HAP-1 (cell line): ENCODE results near the gene SLC17A1.
A peak's percentile ranks its signal among the peaks of the same experiment; 100 is the strongest.

Experiments
- DNase-seq, 2 experiments: peaks; one replicate each; pipeline ENCODE4 v3.0.0-alpha.2; 2016 to 2020; ENCODE audit warnings: low spot score in 2 of 2
- H3K27me3 ChIP-seq: fragments of 250-450 bp; sonication (Bioruptor Pico); 2 replicates; pipeline ENCODE4 v1.5.1; 2020; ENCODE audit warnings: low read depth, mild to moderate bottlenecking, moderate library complexity
- H3K36me3 ChIP-seq: fragments of 250-450 bp; sonication (Bioruptor Pico); replicated peaks from 2 replicates; pipeline ENCODE4 v1.5.1; 2020; ENCODE audit warnings: mild to moderate bottlenecking
- H3K4me1 ChIP-seq: fragments of 250-450 bp; sonication (Bioruptor Pico); 2 replicates; pipeline ENCODE4 v1.5.1; 2020; ENCODE audit warnings: mild to moderate bottlenecking
- H3K4me3 ChIP-seq: fragments of 250-450 bp; sonication (Bioruptor Pico); 2 replicates; pipeline ENCODE4 v1.5.1; 2020; ENCODE audit warnings: mild to moderate bottlenecking, moderate library complexity
- H3K9me3 ChIP-seq: fragments of 250-450 bp; sonication (Bioruptor Pico); 2 replicates; pipeline ENCODE4 v1.5.1; 2020; ENCODE audit warnings: mild to moderate bottlenecking, moderate library complexity
- in situ Hi-C: fragments of 300-500 bp; cut with MboI; formaldehyde crosslinking; loops from 3 replicates; pipeline ENCODE4 v1.14.3; 2020; ENCODE audit warnings: low sequenced_read_pairs, inconsistent platforms, mixed read lengths

SLC17A1 gene

DNA sequence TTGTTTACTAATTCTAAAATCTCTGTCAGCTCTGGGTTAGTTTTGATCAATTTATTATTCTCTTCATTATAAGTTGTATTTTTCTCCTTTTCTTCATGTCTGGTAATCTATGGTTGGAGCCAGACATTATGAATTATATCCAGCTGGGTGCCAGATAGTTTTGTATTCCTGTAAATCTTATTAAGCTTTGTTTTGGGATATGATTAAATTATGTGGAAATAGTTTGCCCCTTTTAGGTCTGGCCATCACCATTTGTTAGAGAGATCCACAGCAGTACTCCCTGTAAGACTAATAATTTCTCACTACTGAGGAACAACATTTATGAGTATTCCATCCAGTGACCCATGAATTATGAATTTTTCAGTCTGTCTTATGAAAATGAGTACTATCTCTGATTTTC, 20.9 kb upstream of the SLC17A1 start:
- Histone ChIP-seq H3K4me1 (no peaks in the 10 kb centered on the region), H3K4me3 (no peak overlapping the region), H3K27me3 (peaks cover 4% of the 10 kb centered on the region; the same call in 1 of the 2 replicates), H3K36me3 (no peaks in the 10 kb centered on the region), H3K9me3 (no peaks in the 10 kb centered on the region)
- no peak for DNase-seq
- in situ Hi-C loops, result no loop called here

DNA sequence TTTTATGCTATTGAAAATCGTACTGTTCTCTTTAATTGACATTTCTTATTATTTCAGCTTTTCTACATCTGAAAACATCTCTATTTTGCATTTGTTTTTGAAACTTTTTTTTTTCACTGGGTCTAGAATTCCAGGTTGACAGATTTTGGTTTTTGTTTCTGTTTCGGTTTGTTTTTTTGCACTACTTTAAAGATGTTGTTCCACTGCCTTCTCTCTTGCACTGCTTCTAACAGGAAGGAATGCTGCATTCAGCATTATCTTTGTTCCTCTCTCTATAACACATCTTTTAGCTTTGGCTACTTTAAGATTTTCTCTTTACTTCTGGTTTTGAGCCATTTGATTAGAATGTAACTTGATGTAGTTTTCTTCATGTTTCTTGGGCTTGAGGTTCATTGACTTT, 20.1 kb upstream of the SLC17A1 start:
- H3K9me3 ChIP-seq, result no peaks in the 10 kb centered on the region
- no peaks in the 10 kb centered on the region for H3K4me1 ChIP-seq
- DNase-seq, result no peak
- H3K36me3 ChIP-seq, result no peaks in the 10 kb centered on the region
- H3K27me3 ChIP-seq, result peaks cover 4% of the 10 kb centered on the region; the same call in 1 of the 2 replicates
- no peak overlapping the region for H3K4me3 ChIP-seq
- in situ Hi-C loops, result no loop called here

DNA sequence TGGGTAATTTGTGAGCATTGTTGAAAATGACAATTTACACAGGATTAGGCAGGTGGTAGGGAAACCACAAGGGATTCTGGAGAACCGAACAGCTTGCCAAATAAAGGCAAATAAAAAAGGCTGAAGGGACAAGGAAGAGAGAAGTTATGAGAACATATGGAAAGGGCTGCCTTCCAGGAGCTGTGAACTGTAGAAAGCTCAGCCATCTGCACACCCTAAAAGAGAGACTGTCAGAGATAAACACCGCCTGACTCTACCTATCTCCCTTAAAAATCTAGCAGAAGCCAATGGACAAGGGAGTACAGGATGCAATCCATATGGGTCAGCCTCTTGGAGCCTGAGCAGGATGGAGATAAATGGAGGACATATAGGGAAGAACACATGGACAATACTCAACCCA, 12.7 kb upstream of the SLC17A1 start:
- no peak overlapping the region for H3K4me3 ChIP-seq

GRCh38 chr6:25842526-25842925, 10.7 kb upstream of the SLC17A1 start:
- Histone ChIP-seq H3K4me1 (no peaks in the 10 kb centered on the region), H3K4me3 (no peak overlapping the region), H3K36me3 (no peaks in the 10 kb centered on the region), H3K9me3 (no peaks in the 10 kb centered on the region), H3K27me3 (no peaks in the 10 kb centered on the region; the same call in 1 of the 2 replicates)
- in situ Hi-C loops, result no loop called here
- no peak for DNase-seq

More for the DNA sequence above, 12.7 kb upstream of the SLC17A1 start:
- DNase-seq, result no peak
- no peaks in the 10 kb centered on the region for H3K4me1 ChIP-seq
- no peaks in the 10 kb centered on the region for H3K36me3 ChIP-seq
- peaks cover 4% of the 10 kb centered on the region; the same call in 1 of the 2 replicates for H3K27me3 ChIP-seq
- in situ Hi-C loops, result no loop called here
- no peaks in the 10 kb centered on the region for H3K9me3 ChIP-seq

DNA sequence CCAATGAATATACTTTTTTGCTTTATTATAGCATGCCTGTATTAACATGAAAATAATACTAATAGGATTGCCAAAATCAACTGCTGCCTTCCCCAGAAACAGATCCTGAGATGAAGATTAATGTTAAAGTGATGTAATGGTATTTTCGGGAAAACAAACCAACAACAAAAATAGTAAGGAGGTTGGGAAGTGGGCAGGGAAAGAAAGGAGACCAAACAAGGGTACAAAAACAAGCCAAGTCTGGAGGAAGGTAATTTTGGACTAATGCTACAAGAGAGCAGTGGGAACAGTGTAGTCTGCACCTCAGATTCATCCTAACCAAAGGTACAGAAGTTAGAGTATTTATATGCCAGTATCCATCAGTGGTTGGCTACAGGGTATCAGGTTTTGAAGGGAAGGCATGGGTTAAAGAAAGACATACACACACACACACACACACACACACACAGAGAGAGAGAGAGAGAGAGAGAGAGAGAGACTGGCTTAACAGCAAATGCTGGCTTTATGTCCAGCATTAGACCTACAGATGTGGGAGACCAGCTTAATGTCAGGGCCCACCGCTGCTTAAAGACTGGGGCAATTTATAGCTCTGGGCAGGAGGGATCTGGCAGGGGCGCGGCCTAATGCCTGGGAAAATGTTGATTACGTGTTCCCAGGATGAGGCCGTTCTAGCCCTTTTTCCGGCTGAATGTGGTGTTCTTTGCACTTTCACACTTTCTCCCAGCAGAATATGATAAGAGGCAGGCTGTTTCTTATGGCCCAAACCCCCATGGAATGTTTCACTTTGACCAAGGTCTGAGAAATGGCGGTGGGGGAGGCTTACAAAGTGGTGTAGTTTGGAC, 3.8 kb upstream of the SLC17A1 start:
- Histone ChIP-seq H3K4me1 (peaks cover 4% of the 10 kb centered on the region), H3K36me3 (no peaks in the 10 kb centered on the region), H3K9me3 (no peaks in the 10 kb centered on the region), H3K27me3 (peaks cover 15% of the 10 kb centered on the region), H3K4me3 (no peak overlapping the region)
- peak; percentile 9 to 17 for DNase-seq
- in situ Hi-C loops, result no loop called here

DNA sequence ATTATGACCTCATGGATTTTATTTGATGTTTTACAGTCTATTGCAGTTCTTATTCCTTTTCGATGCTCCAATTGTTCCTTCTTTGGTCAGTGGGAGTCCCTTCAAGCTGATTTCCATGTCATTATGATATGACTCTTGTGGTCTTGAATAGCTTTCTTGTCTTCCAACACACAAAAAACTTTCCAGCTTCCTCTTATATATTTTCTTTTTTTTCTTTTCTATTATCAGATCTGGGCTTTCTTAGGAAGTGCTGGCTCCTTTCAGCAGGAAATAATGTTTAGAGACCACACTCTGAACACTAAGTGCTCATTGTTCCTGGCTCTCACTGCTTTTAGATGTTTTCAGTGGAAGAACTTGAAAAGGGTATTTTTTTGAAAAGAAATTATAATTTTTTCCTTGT, 3.1 kb upstream of the SLC17A1 start:
- H3K9me3 ChIP-seq, result no peaks in the 10 kb centered on the region
- DNase-seq, result peak in 1 of 2 experiments; percentile 49
- H3K4me1 ChIP-seq, result peaks cover 4% of the 10 kb centered on the region
- peaks cover 15% of the 10 kb centered on the region for H3K27me3 ChIP-seq
- in situ Hi-C loops, result no loop called here
- H3K4me3 ChIP-seq, result no peak overlapping the region
- H3K36me3 ChIP-seq, result no peaks in the 10 kb centered on the region

- DNase-seq, result no peak
- H3K4me1 ChIP-seq, result peaks cover 4% of the 10 kb centered on the region
- H3K9me3 ChIP-seq, result no peaks in the 10 kb centered on the region
- no peak overlapping the region for H3K4me3 ChIP-seq
- in situ Hi-C loops, result no loop called here
- peaks cover 19% of the 10 kb centered on the region for H3K27me3 ChIP-seq
- no peaks in the 10 kb centered on the region for H3K36me3 ChIP-seq
These were observed 1.3 kb upstream of the SLC17A1 start for GRCh38 chr6:25833136-25833535.

GRCh38 chr6:25832670-25833069, 818 bp upstream of the SLC17A1 start:
- in situ Hi-C loops, result no loop called here
- Histone ChIP-seq H3K4me3 (no peak overlapping the region), H3K36me3 (no peaks in the 10 kb centered on the region), H3K4me1 (peaks cover 4% of the 10 kb centered on the region), H3K9me3 (no peaks in the 10 kb centered on the region), H3K27me3 (peaks cover 19% of the 10 kb centered on the region)
- DNase-seq, result no peak

DNA sequence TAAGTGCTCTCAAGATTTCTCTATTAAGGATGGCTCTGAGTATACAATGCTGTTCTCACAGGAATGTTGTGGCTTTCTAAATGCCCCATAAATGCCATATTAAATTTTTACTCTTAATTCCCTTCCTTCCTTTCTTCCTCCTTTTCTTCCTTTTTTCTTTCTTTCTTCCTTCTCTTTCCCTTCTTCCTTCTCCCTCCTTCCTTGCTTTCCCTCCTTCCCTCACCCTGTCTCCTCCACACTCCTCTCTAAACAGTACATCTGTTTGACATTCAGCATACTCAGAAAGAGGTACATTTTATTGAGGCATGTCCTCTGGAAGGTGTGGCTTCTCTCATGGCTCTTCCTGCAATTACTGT, 433 bp upstream of the SLC17A1 start:
- peaks cover 21% of the 10 kb centered on the region for H3K27me3 ChIP-seq
- no peaks in the 10 kb centered on the region for H3K9me3 ChIP-seq
- no peaks in the 10 kb centered on the region for H3K36me3 ChIP-seq
- in situ Hi-C loops, result no loop called here
- H3K4me3 ChIP-seq, result no peak overlapping the region
- peaks cover 4% of the 10 kb centered on the region for H3K4me1 ChIP-seq
- DNase-seq, result no peak

DNA sequence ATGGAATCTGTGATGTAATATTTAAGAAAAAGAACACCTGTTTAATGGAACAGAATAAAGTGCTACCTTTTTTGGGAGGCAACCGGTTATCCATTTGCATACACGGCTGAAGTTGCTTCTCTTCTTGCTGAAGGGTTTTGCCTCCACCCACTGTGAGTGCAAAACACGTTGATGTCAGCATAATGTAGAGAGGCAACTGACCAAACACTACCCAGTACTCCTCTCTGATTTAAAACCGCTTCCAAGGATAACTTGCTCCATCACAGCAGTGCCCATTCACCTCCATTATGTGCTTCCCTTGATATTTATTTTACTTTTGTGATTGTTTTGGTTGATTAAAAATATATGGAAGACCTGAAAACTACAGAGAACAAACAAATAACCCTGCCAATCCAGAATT, 1.4 kb downstream of the SLC17A1 start:
- no peak overlapping the region for H3K4me3 ChIP-seq
- no peaks in the 10 kb centered on the region for H3K36me3 ChIP-seq
- peaks cover 4% of the 10 kb centered on the region for H3K4me1 ChIP-seq
- no peak for DNase-seq
- in situ Hi-C loops, result no loop called here
- H3K9me3 ChIP-seq, result no peaks in the 10 kb centered on the region
- peaks cover 26% of the 10 kb centered on the region for H3K27me3 ChIP-seq

DNA sequence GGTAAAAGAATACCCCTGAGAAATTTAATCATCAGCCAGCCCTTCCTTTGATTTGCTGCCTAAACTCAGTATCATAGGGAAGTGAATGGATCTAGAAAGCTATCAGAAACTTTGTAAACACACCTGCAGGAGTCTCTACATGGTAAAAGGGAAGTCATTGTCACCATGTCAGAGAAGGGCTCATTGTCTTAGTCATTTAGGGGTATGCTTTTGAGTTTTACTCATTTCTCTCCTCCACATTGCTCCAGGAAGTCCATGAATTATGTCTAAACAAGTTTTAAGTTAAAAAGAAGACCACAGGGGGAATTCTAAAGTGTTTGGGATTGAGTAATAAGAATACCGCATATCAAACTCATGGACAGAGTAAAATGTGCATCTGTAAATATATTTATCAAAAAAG, 2.5 kb downstream of the SLC17A1 start:
- no peaks in the 10 kb centered on the region for H3K9me3 ChIP-seq
- H3K36me3 ChIP-seq, result no peaks in the 10 kb centered on the region
- in situ Hi-C loops, result no loop called here
- peaks cover 26% of the 10 kb centered on the region for H3K27me3 ChIP-seq
- no peak overlapping the region for H3K4me3 ChIP-seq
- DNase-seq, result no peak
- H3K4me1 ChIP-seq, result no peaks in the 10 kb centered on the region

DNA sequence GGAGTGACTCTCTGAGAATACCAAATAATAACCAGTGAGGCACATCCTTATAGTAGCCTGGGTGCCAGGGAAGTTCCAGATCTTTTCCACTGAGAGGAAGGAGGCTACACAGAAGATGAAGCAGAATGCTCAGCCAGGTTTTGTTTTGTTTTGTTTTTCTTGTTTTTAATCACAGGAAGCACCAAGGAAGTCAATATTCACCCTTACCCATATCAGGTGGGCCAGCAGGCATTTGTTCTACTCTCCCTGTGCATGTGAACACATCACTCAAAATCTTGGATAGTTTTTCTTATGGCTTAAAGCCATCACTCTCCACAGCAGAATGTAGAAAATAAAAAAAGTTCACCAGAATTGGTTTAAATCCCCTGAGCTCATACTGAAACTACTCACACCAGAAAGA, 10.5 kb downstream of the SLC17A1 start:
- H3K4me1 ChIP-seq, result no peaks in the 10 kb centered on the region
- no peak overlapping the region for H3K4me3 ChIP-seq
- H3K36me3 ChIP-seq, result no peaks in the 10 kb centered on the region
- no peaks in the 10 kb centered on the region for H3K9me3 ChIP-seq
- in situ Hi-C loops, result no loop called here
- H3K27me3 ChIP-seq, result peaks cover 3% of the 10 kb centered on the region; the same call in 1 of the 2 replicates
- no peak for DNase-seq

- no peak for DNase-seq
- Histone ChIP-seq H3K36me3 (no peaks in the 10 kb centered on the region), H3K27me3 (0 out of 2 replicates have a peak, but pooled peaks cover 3% of the 10 kb centered on the region), H3K9me3 (no peaks in the 10 kb centered on the region), H3K4me1 (no peaks in the 10 kb centered on the region), H3K4me3 (no peak overlapping the region)
- in situ Hi-C loops, result no loop called here
These were observed 15.6 kb downstream of the SLC17A1 start for GRCh38 chr6:25816252-25816651.

- in situ Hi-C loops, result no loop called here
- no peaks in the 10 kb centered on the region for H3K4me1 ChIP-seq
- H3K4me3 ChIP-seq, result no peak overlapping the region
- H3K9me3 ChIP-seq, result no peaks in the 10 kb centered on the region
- no peaks in the 10 kb centered on the region for H3K36me3 ChIP-seq
- DNase-seq, result no peak
- 0 out of 2 replicates have a peak, but pooled peaks cover 3% of the 10 kb centered on the region for H3K27me3 ChIP-seq
These were observed 16.7 kb downstream of the SLC17A1 start for GRCh38 chr6:25815194-25815593.
